Measurements from ENCODE around the gene DNAL4.

DNA sequence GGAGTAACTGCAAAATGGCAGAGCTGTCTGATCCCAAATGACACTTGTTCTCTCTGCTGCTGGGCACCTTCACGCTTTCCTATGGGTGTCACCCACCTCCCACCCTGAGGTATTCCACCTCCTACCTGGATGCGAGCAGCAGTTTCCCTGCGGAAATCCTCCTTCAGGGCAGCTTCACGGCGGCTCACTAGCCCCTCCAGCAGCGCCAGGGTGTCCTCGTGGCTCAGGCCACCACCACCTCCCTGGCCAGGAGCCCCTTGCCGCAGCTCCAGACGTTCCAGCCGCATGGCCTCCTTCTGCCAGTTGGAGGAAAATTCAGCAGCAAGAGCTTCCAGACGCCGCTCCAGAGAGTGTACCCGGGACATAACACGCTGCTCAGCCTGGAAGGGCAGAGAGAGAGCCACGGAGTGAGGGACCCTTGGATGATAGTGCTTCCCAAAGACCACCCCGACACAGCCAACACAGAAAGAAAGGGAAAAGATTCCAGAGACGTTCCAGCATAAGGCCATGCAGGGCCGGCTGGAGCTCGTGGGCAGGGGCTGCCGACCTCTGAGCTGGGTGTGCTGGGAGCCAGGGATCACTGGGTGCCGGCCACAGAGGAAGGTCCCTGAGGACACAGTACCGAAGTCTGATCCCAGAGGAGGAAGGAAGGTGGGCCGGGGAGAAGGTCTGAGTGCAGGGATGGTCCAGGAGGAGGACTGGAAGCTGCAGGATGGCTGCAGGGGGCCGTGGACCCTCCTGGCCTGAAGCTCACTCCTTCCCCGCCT lies 51.6 kb downstream of the DNAL4 start:
- TF ChIP-seq, protein P1, sequence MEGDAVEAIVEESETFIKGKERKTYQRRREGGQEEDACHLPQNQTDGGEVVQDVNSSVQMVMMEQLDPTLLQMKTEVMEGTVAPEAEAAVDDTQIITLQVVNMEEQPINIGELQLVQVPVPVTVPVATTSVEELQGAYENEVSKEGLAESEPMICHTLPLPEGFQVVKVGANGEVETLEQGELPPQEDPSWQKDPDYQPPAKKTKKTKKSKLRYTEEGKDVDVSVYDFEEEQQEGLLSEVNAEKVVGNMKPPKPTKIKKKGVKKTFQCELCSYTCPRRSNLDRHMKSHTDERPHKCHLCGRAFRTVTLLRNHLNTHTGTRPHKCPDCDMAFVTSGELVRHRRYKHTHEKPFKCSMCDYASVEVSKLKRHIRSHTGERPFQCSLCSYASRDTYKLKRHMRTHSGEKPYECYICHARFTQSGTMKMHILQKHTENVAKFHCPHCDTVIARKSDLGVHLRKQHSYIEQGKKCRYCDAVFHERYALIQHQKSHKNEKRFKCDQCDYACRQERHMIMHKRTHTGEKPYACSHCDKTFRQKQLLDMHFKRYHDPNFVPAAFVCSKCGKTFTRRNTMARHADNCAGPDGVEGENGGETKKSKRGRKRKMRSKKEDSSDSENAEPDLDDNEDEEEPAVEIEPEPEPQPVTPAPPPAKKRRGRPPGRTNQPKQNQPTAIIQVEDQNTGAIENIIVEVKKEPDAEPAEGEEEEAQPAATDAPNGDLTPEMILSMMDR (IDR thresholded peaks at IDR 0.05; ENCODE audit: low read depth, low read length) = no peak
- TF ChIP-seq EZH2phosphoT487 (IDR thresholded peaks at IDR 0.05; ENCODE audit: low read depth) = no peak

Measured in OCI-LY3 (cell line).